ENCODE data around the gene LARP4. TPM values are rescaled to one million over a fixed set of nuclear protein-coding genes. Genes with fewer than 3 reads are reported as not detected.

The LARP4 gene
- total RNA-seq, 1 experiment from 2014 or later, result 78.8 TPM

GRCh38 chr12:50504798-50505674 lies 104.4 kb downstream of the LARP4 start, which contains the start of gene DIP2B:
DIP2B (plus strand) TSS chr12:50504985; CDS start chr12:50505141, 156 bp downstream.
- ChIA-PET CTCF (interaction anchor here (0.5 to 6.7 kb wide), 34 partner anchors 10 to 1520 kb away, joined by 3 to 81 read pairs (median 4); no protein-coding TSS in a partner anchor), POLR2A (interaction anchor here (0.5 to 7.0 kb wide), 31 partner anchors 9 to 521 kb away, joined by 3 to 95 read pairs (median 4); partner anchors contain the start of genes ATF1 and SLC11A2)
- Mint-ChIP-seq H3K9me3 (ENCODE audit: unreplicated experiment) (no peaks in the 10 kb centered on the region), H3K4me1 (ENCODE audit: insufficient read depth, unreplicated experiment) (peaks cover 41% of the 10 kb centered on the region), H3K27me3 (ENCODE audit: insufficient read depth, unreplicated experiment) (no peaks in the 10 kb centered on the region), H3K27ac (ENCODE audit: low read depth, unreplicated experiment) (peak within 1 kb of the TSS; percentile 87), H3K4me3 (ENCODE audit: unreplicated experiment) (peak within 1 kb of the TSS; percentile 97), H3K36me3 (ENCODE audit: insufficient read depth, unreplicated experiment) (peaks cover 6% of the 10 kb centered on the region)
- BruUV-seq (replicated peaks), result no TSS peak
- TF ChIP-seq CTCF (IDR thresholded peaks at IDR 0.05; ENCODE audit: unreplicated experiment), result peak; percentile 91
- intact Hi-C loops (cut with micrococcal nuclease), result loop anchor here (1.0 to 5.0 kb wide), 5 partner anchors 28 to 229 kb away; no protein-coding TSS in a partner anchor
- peak; percentile 92 for DNase-seq (ENCODE audit: unreplicated experiment)

- CTCF ChIA-PET, result interaction anchor here (0.6 to 6.7 kb wide), 23 partner anchors 9 to 1519 kb away, joined by 3 to 81 read pairs (median 4); no protein-coding TSS in a partner anchor
- no peaks in the 10 kb centered on the region for H3K9me3 Mint-ChIP-seq (ENCODE audit: unreplicated experiment)
- no peak for TF ChIP-seq CTCF (IDR thresholded peaks at IDR 0.05; ENCODE audit: unreplicated experiment)
- H3K27ac Mint-ChIP-seq (ENCODE audit: low read depth, unreplicated experiment), result peak overlapping the region; percentile 87
- peaks cover 41% of the 10 kb centered on the region for H3K4me1 Mint-ChIP-seq (ENCODE audit: insufficient read depth, unreplicated experiment)
- peaks cover 6% of the 10 kb centered on the region for H3K36me3 Mint-ChIP-seq (ENCODE audit: insufficient read depth, unreplicated experiment)
- POLR2A ChIA-PET, result interaction anchor here (0.6 to 7.0 kb wide), 35 partner anchors 13 to 1692 kb away, joined by 3 to 95 read pairs (median 4); partner anchors contain the start of genes ATF1 and RACGAP1
- BruUV-seq (replicated peaks), result TSS peak; percentile 37
- no peaks in the 10 kb centered on the region for H3K27me3 Mint-ChIP-seq (ENCODE audit: insufficient read depth, unreplicated experiment)
- intact Hi-C loops (cut with micrococcal nuclease), result loop anchor here (2.0 to 5.0 kb wide), 3 partner anchors 27 to 116 kb away; no protein-coding TSS in a partner anchor
- peak; percentile 18 for DNase-seq (ENCODE audit: unreplicated experiment)
- H3K4me3 Mint-ChIP-seq (ENCODE audit: unreplicated experiment), result peak overlapping the region; percentile 97
Observed at GRCh38 chr12:50505675-50506530, 105.2 kb downstream of the LARP4 start.

GRCh38 chr12:50506753-50507473 lies 106.2 kb downstream of the LARP4 start:
- peaks cover 6% of the 10 kb centered on the region for H3K36me3 Mint-ChIP-seq (ENCODE audit: insufficient read depth, unreplicated experiment)
- peaks cover 41% of the 10 kb centered on the region for H3K4me1 Mint-ChIP-seq (ENCODE audit: insufficient read depth, unreplicated experiment)
- no peak for TF ChIP-seq CTCF (IDR thresholded peaks at IDR 0.05; ENCODE audit: unreplicated experiment)
- peak overlapping the region; percentile 97 for H3K4me3 Mint-ChIP-seq (ENCODE audit: unreplicated experiment)
- no peaks in the 10 kb centered on the region for H3K27me3 Mint-ChIP-seq (ENCODE audit: insufficient read depth, unreplicated experiment)
- no peak for DNase-seq (ENCODE audit: unreplicated experiment)
- intact Hi-C loops (cut with micrococcal nuclease), result loop anchor here (5.0 kb wide), 1 partner anchor 115 kb away; no protein-coding TSS in a partner anchor
- peak overlapping the region; percentile 87 for H3K27ac Mint-ChIP-seq (ENCODE audit: low read depth, unreplicated experiment)
- ChIA-PET CTCF (interaction anchor here (0.6 to 6.7 kb wide), 16 partner anchors 9 to 504 kb away, joined by 3 to 81 read pairs (median 4); no protein-coding TSS in a partner anchor), POLR2A (interaction anchor here (0.8 to 7.0 kb wide), 25 partner anchors 12 to 521 kb away, joined by 3 to 95 read pairs (median 5); partner anchors contain the start of genes ATF1, CERS5 and RACGAP1)
- no TSS peak for BruUV-seq (replicated peaks)
- H3K9me3 Mint-ChIP-seq (ENCODE audit: unreplicated experiment), result no peaks in the 10 kb centered on the region

Data from MCF 10A (cell line).